NCI-H1105 treated with DMSO at 0.1 percent for 48 hours (cell line): ENCODE data around the gene TMC5.
A peak's percentile ranks its signal among the peaks of the same experiment; 100 is the strongest.
"Not testable (repeated sequence)": the region's sequence is repeated elsewhere in the genome, so short reads cannot be mapped to it uniquely, and the experiment has no call there.

Experiments used
- DNase-seq: peaks from one replicate; lab custom pipeline; 2025; lab: John Stamatoyannopoulos, UW

Gene TMC5

DNA sequence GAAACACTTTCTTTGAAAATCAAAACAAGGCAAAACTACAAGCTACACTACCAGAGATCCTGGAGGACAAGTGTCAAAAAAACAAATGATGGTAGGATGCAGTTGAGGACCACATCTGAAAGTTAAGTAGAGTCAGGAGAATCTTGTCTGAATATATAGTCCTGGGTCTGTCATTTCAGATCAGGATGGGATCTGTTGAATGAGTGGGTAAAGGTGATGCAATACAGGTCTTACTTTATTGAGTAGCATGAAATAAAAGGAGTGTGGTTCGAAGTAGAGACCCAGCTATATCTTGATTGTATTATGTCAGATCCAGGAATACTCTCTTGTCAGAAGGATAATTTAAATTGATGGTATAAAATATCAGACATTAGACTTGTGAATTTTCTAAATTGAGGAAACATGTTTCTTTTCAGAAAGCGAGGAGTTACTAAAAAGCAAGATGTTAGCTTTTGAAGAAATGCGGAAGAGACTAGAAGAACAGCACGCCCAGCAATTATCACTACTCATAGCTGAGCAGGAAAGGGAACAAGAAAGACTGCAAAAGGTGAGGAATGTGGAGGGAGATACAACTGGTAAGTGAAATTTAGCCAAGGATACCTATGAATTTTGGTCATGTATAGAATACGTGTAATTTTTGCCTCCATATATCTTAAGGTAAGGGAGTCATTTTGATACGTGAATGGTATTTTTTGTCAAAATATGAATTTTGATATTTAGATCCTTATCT, 122.7 kb downstream of the TMC5 start:
- DNase-seq: no peak

DNA sequence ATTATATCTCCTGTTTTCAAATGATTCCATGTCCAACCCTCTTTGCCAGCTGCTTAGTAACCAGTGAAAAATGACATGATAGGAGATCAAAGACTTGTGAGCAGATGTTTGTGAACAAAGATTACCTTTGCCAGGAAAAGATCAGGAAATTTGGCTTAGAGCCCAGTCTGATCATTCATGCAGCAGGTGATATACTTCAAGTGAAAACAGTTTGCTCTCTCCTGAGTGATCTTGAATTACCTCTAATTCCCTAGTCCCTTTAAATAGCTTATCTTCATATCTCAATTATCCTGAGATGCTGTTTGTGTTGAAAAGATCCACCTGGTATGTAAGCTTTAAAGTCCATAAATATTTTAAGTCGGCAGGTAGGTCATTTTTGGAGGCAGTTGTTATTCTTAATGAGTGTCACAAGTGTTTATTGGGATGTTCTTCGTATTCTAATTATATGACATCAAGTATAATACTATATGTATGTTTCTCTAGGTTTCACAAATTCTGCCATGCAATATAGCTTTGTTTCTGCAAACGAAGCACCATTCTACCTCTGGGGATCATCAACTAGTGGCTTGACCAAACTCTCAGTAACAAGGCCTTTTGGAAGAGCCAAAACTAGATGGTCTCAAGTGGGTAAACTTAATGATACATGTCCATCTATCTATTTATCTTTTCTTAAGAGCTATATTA, 124.6 kb downstream of the TMC5 start:
- peak; percentile 95 for DNase-seq

DNA sequence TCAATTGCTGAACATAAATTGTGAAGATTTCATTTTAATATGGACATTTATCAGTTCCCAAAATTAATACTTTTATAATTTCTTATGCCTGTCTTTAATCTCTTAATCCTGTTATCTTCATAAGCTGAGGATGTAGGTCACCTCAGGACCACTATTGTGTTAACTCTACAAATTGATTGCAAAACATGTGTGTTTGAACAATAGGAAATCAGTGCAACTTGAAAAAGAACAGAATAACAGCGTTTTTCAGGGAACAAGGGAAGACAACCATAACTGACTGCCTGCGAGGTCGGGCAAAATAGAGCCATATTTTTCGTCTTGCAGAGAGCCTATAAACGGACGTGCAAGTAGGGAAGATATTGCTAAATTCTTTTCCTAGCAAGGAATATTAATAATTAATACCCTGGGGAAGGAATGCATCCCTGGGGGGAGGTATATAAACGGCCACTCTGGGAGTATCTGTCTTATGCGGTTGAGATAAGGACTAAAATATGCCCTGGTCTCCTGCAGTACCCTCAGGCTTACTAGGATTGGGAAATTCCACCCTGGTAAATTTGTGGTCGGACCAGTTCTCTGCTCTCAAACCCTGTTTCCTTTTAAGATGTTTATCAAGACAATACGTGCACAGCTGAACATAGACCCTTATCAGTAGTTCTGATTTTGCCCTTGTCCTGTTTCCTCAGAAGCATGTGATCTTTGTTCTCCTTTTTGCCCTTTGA, 125.8 kb downstream of the TMC5 start:
- DNase-seq: not testable (repeated sequence)

DNA sequence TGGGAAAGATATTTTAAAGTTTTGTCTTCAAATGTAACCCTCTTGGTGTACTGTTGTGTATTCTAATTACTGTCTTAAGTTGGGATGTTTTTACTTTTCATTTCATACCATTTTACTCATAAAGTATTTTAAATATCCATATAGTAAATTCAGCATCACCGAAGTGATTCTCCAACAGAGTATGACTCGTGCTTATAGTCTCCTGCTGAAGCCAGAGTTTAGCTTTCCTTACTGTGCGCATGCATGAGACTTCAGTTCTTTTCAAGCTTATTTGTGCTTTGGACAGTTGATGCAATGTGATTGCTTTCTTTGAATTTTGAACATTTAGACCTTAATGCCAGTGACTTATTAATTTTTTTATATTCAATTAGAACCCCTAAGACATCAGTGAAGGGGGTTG, 130.5 kb downstream of the TMC5 start:
- no peak for DNase-seq
